ENCODE results near the gene SNRNP25.

- TF ChIP-seq CTCF (IDR thresholded peaks at IDR 0.05) (no peak), POLR2A (IDR thresholded peaks at IDR 0.05) (no peak), POLR2AphosphoS5 (IDR thresholded peaks at IDR 0.05) (no peak)
Measured at GRCh38 chr16:105521-105920, 51.9 kb downstream of the SNRNP25 start.
